Measurements from ENCODE around the gene VOPP1.

VOPP1 gene

DNA sequence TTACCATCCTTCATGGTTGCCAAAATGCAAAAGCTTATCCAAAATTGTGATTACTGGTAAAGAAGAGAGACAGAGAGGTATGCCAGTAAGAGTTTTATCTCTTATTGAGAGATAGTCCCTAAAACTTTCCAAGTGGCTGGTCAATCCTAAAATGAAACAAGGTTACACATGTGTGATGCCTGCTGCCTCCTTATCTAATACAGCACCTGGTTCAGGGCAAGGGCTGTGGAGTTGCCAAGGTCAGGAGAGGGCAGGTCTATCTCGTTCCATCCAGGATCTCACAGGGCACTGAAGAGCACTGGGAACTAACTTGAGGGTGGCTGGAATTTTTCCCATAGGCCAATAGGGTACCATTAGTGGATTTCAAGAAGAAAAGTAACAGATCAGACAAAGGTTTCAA is 18.3 kb downstream of the VOPP1 start:
- Histone ChIP-seq H3K4me3 (ENCODE audit: low read depth, low read length) (no peak overlapping the region), H3K27me3 (ENCODE audit: insufficient read depth, low read length) (no peaks in the 10 kb centered on the region), H3K79me2 (ENCODE audit: control insufficient read depth, insufficient read depth, low read length, unreplicated experiment) (peaks cover 70% of the 10 kb centered on the region), H3K36me3 (ENCODE audit: insufficient read depth, low read length) (no peaks in the 10 kb centered on the region), H2AFZ (ENCODE audit: low read length, unreplicated experiment) (no peak overlapping the region), H3K4me1 (ENCODE audit: control insufficient read depth, insufficient read depth, low read length, unreplicated experiment) (no peaks in the 10 kb centered on the region), H3K27ac (ENCODE audit: low read depth, low read length) (no peak overlapping the region)

DNA sequence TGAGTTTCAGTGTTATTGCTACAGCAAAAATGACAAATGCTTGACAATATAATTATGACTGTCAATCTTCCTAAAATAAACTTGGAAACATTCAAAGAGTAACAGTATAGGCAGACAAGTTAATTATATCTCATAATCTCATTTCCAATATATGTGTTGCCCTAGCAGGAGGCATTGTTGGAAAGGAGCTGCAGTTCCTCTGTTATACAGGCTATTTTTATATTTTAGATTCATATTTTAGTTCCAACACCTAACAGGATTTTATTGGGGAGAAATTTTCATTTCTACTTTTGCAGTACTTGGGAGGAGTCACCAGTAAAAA is 19.3 kb downstream of the VOPP1 start:
- no peaks in the 10 kb centered on the region for H3K36me3 ChIP-seq (ENCODE audit: insufficient read depth, low read length)
- H3K27ac ChIP-seq (ENCODE audit: low read depth, low read length), result no peak overlapping the region
- H3K79me2 ChIP-seq (ENCODE audit: control insufficient read depth, insufficient read depth, low read length, unreplicated experiment), result peaks cover 70% of the 10 kb centered on the region
- H3K4me1 ChIP-seq (ENCODE audit: control insufficient read depth, insufficient read depth, low read length, unreplicated experiment), result no peaks in the 10 kb centered on the region
- H3K4me3 ChIP-seq (ENCODE audit: low read depth, low read length), result no peak overlapping the region
- H3K27me3 ChIP-seq (ENCODE audit: insufficient read depth, low read length), result no peaks in the 10 kb centered on the region
- H2AFZ ChIP-seq (ENCODE audit: low read length, unreplicated experiment), result no peak overlapping the region

GRCh38 chr7:55552320-55553023 is 19.8 kb downstream of the VOPP1 start:
- H3K4me1 ChIP-seq (ENCODE audit: control insufficient read depth, insufficient read depth, low read length, unreplicated experiment), result peaks cover under 1% of the 10 kb centered on the region
- H2AFZ ChIP-seq (ENCODE audit: low read length, unreplicated experiment), result no peak overlapping the region
- no peaks in the 10 kb centered on the region for H3K36me3 ChIP-seq (ENCODE audit: insufficient read depth, low read length)
- no peak overlapping the region for H3K27ac ChIP-seq (ENCODE audit: low read depth, low read length)
- H3K27me3 ChIP-seq (ENCODE audit: insufficient read depth, low read length), result no peaks in the 10 kb centered on the region
- H3K4me3 ChIP-seq (ENCODE audit: low read depth, low read length), result no peak overlapping the region
- peaks cover 70% of the 10 kb centered on the region for H3K79me2 ChIP-seq (ENCODE audit: control insufficient read depth, insufficient read depth, low read length, unreplicated experiment)

GRCh38 chr7:55550841-55551537 is 21.3 kb downstream of the VOPP1 start:
- Histone ChIP-seq H3K4me3 (ENCODE audit: low read depth, low read length) (no peak overlapping the region), H2AFZ (ENCODE audit: low read length, unreplicated experiment) (no peak overlapping the region), H3K27me3 (ENCODE audit: insufficient read depth, low read length) (no peaks in the 10 kb centered on the region), H3K4me1 (ENCODE audit: control insufficient read depth, insufficient read depth, low read length, unreplicated experiment) (peaks cover 14% of the 10 kb centered on the region), H3K27ac (ENCODE audit: low read depth, low read length) (no peak overlapping the region), H3K36me3 (ENCODE audit: insufficient read depth, low read length) (no peaks in the 10 kb centered on the region), H3K79me2 (ENCODE audit: control insufficient read depth, insufficient read depth, low read length, unreplicated experiment) (peaks cover 70% of the 10 kb centered on the region)

- H3K36me3 ChIP-seq (ENCODE audit: insufficient read depth, low read length), result no peaks in the 10 kb centered on the region
- peaks cover 22% of the 10 kb centered on the region for H3K4me1 ChIP-seq (ENCODE audit: control insufficient read depth, insufficient read depth, low read length, unreplicated experiment)
- no peak overlapping the region for H3K4me3 ChIP-seq (ENCODE audit: low read depth, low read length)
- H3K27me3 ChIP-seq (ENCODE audit: insufficient read depth, low read length), result no peaks in the 10 kb centered on the region
- peaks cover 72% of the 10 kb centered on the region for H3K79me2 ChIP-seq (ENCODE audit: control insufficient read depth, insufficient read depth, low read length, unreplicated experiment)
- H3K27ac ChIP-seq (ENCODE audit: low read depth, low read length), result no peak overlapping the region
- H2AFZ ChIP-seq (ENCODE audit: low read length, unreplicated experiment), result no peak overlapping the region
Measured at GRCh38 chr7:55550010-55550663, 22.2 kb downstream of the VOPP1 start.

DNA sequence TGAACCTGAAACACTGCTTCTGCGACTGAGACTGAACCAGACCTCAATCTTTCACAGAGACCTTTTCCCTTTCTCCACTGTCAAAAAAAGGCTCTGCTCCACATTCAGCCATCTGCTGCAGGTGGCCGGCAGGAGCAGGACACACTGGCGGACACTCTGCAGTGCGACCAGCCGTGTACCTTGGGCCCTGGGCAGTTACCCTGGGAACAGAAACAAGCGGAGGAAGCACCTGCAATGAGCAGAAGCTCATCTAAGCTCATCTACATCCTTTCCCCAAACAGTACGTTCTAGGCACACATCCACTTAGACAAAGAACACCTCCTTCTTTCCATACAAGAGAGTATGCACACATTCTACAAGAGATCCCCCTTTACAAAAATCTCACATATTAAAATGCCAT is 22.8 kb downstream of the VOPP1 start:
- peaks cover 23% of the 10 kb centered on the region for H3K4me1 ChIP-seq (ENCODE audit: control insufficient read depth, insufficient read depth, low read length, unreplicated experiment)
- peaks cover 73% of the 10 kb centered on the region for H3K79me2 ChIP-seq (ENCODE audit: control insufficient read depth, insufficient read depth, low read length, unreplicated experiment)
- H2AFZ ChIP-seq (ENCODE audit: low read length, unreplicated experiment), result no peak overlapping the region
- no peaks in the 10 kb centered on the region for H3K27me3 ChIP-seq (ENCODE audit: insufficient read depth, low read length)
- H3K4me3 ChIP-seq (ENCODE audit: low read depth, low read length), result no peak overlapping the region
- H3K36me3 ChIP-seq (ENCODE audit: insufficient read depth, low read length), result no peaks in the 10 kb centered on the region
- H3K27ac ChIP-seq (ENCODE audit: low read depth, low read length), result no peak overlapping the region

DNA sequence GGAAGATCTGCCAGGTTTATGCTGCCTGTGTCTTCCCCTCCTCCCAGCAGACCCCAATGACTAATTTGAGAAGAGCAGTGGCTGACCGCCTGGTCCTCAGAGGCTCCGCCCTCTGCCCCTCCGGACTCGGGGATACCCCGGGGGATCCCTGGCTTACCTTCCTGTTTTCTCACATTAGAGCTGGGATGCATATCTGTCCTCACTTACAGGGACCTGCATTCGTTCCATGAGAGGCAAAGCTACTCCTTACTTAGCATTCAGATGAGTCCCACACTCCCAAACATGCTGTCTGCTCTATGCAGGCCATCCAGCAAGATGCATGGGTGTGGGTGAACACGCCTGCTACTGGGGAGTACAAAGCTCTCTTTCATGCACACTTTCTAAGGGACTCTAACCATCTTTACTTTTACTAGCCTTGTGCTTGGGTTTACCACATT is 24.0 kb downstream of the VOPP1 start:
- peaks cover 75% of the 10 kb centered on the region for H3K79me2 ChIP-seq (ENCODE audit: control insufficient read depth, insufficient read depth, low read length, unreplicated experiment)
- no peak overlapping the region for H2AFZ ChIP-seq (ENCODE audit: low read length, unreplicated experiment)
- H3K4me3 ChIP-seq (ENCODE audit: low read depth, low read length), result no peak overlapping the region
- no peaks in the 10 kb centered on the region for H3K36me3 ChIP-seq (ENCODE audit: insufficient read depth, low read length)
- H3K27ac ChIP-seq (ENCODE audit: low read depth, low read length), result no peak overlapping the region
- H3K27me3 ChIP-seq (ENCODE audit: insufficient read depth, low read length), result no peaks in the 10 kb centered on the region
- peaks cover 23% of the 10 kb centered on the region for H3K4me1 ChIP-seq (ENCODE audit: control insufficient read depth, insufficient read depth, low read length, unreplicated experiment)

DNA sequence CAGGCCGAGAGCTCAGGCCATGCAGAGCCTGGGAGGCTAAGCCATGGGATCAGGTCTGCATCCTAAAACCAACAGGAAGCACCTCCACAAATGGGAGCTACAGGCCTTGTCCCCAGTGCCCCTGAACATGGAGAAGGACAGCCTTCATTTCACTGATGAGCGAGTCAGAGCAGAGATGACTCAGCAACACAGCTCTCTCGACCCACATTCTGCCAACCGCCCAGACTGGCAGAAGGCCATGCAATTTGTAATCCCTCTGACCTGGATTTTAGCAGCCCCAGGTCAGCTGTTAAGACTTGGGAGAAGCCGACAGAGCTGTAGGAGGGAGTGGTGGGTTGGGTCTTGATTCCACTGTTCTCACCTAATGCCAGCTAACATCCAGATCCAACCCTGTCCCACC is 25.5 kb downstream of the VOPP1 start:
- Histone ChIP-seq H3K27me3 (ENCODE audit: insufficient read depth, low read length) (no peaks in the 10 kb centered on the region), H3K79me2 (ENCODE audit: control insufficient read depth, insufficient read depth, low read length, unreplicated experiment) (peaks cover 75% of the 10 kb centered on the region), H3K36me3 (ENCODE audit: insufficient read depth, low read length) (no peaks in the 10 kb centered on the region), H2AFZ (ENCODE audit: low read length, unreplicated experiment) (no peak overlapping the region), H3K27ac (ENCODE audit: low read depth, low read length) (peak overlapping the region; percentile 27; the same call in 1 of the 2 replicates), H3K4me3 (ENCODE audit: low read depth, low read length) (no peak overlapping the region), H3K4me1 (ENCODE audit: control insufficient read depth, insufficient read depth, low read length, unreplicated experiment) (peaks cover 28% of the 10 kb centered on the region)

DNA sequence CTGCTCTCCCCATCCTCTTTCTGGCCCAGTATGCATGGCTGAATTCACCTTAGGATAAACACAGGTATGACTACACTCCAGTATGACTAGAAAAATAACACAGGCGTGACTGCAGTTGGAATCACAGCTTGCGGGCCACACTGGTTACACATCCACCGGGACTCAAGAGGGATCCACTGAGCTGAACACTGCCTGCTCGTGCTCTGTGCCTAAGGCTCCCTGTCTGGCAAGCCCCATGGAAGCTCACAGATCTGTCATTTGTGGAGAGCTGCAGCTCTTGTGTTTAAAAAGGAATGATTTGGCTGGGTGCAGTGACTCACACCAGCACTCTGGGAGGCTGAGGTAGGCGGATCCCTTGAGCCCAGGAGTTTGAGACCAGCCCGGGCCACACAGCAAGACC is 26.8 kb downstream of the VOPP1 start:
- H3K27me3 ChIP-seq (ENCODE audit: insufficient read depth, low read length), result no peaks in the 10 kb centered on the region
- H2AFZ ChIP-seq (ENCODE audit: low read length, unreplicated experiment), result no peak overlapping the region
- H3K79me2 ChIP-seq (ENCODE audit: control insufficient read depth, insufficient read depth, low read length, unreplicated experiment), result peaks cover 75% of the 10 kb centered on the region
- no peak overlapping the region for H3K4me3 ChIP-seq (ENCODE audit: low read depth, low read length)
- no peak overlapping the region for H3K27ac ChIP-seq (ENCODE audit: low read depth, low read length)
- H3K36me3 ChIP-seq (ENCODE audit: insufficient read depth, low read length), result no peaks in the 10 kb centered on the region
- H3K4me1 ChIP-seq (ENCODE audit: control insufficient read depth, insufficient read depth, low read length, unreplicated experiment), result peaks cover 34% of the 10 kb centered on the region

DNA sequence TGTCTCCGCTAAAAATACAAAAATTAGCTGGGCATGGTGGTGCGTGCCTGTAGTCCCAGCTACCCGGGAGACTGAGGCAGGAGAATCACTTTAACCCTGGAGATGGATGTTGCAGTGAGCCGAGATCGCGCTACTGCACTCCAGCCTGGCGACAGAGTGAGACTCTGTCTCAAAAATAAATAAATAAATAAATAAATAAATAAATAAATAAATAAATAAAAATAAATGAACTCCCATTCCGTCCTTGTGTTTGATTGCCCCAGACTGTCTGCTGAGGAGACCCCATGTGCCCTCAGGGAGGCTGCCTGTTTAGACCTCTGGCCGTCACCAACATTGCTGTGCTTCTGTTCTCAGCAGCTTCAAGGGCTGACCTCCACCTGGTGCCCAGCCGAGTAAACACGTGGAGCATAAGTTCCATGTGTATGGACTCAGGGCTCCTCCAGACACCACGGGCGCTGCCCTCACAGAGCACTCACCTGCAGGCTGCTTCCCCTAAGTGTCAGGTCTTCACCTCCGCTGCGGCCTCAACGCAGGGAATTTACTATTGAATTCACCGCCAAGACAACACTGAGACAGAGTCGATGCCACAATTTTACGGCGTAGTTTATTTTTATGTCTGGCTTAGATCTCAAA is 32.0 kb downstream of the VOPP1 start:
- peaks cover 28% of the 10 kb centered on the region for H3K4me1 ChIP-seq (ENCODE audit: control insufficient read depth, insufficient read depth, low read length, unreplicated experiment)
- no peaks in the 10 kb centered on the region for H3K36me3 ChIP-seq (ENCODE audit: insufficient read depth, low read length)
- no peak overlapping the region for H2AFZ ChIP-seq (ENCODE audit: low read length, unreplicated experiment)
- peaks cover 72% of the 10 kb centered on the region for H3K79me2 ChIP-seq (ENCODE audit: control insufficient read depth, insufficient read depth, low read length, unreplicated experiment)
- no peak overlapping the region for H3K27ac ChIP-seq (ENCODE audit: low read depth, low read length)
- H3K4me3 ChIP-seq (ENCODE audit: low read depth, low read length), result no peak overlapping the region
- H3K27me3 ChIP-seq (ENCODE audit: insufficient read depth, low read length), result no peaks in the 10 kb centered on the region
